HTR-8/SVneo (cell line): Measurements from ENCODE around the gene REEP6.

ENCODE experiments used
- DNase-seq: peaks from one replicate; pipeline ENCODE4 v3.0.0; 2011; ENCODE audit warnings: low spot score, mixed read lengths; ENCODE audit not compliant: insufficient read length
- FAIRE-seq: peaks from 2 replicates; lab custom pipeline; 2011; peaks lifted over from hg19 to GRCh38; lab: Jason Lieb, UNC

Gene REEP6

DNA sequence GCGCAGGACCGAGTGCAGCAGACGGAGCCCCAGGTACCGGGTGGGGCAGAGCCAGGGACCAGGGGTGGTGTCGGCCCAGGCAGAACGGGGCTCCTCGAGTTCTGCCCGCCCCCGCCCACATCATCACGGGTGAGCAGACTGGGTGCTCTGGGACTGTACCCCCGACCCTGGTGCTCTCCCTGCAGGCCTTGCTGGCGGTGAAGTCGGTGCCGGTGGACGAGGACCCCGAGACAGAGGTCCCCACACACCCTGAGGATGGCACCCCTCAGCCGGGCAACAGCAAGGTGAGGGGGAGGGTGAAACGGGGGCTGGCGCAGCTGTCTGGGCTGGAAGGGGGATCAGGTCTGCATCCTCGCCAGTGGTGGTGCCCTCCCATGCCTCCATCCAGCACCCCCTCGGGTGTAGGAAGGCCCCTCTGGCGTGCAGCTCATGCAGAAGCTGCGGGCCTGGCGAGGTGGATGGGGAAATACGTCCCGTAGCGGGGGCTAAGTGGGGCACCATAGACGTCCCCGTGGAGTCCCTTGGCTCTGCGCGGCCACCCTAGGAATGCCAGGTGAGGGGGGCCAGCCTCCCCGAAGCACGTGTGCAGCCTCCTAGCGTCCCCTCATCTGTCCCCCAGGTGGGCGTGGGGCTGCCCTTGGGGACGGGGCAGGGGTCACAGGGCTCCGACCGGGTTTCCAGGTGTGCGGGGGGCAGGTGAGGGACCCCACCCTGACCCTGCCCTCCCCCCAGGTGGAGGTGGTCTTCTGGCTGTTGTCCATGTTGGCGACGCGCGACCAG lies 34.7 kb upstream of the REEP6 start:
- DNase-seq (no peak), FAIRE-seq (no peak)

DNA sequence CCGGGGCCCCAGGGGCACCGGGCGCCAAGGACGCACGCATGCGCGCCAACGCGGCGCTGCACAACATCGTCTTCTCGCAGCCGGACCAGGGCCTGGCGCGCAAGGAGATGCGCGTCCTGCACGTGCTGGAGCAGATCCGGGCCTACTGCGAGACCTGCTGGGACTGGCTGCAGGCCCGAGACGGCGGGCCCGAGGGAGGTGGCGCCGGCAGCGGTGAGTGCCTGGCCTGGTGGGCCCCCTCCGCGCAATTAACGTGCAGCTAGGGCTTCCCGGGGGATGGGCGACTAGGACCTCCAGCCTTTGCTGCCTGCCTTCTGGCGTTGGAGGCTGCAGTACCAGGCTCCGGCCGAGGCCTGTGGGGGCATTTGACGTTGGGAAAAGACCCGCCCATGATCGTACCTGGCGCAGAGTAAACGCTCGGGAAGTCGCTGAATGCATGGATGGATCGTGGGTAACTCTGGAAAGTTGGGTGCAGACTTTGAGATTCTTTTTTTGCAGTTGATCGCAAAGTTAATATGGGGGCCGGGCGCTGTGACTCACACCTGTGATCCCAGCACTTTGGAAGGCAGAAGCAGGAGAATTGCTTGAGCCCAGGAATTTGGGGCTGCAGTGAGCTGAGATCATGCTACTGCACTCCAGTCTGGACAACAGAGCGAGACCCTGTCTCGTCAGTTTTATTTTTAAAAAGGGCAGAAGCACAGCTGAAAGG lies 33.8 kb upstream of the REEP6 start:
- FAIRE-seq, result no peak
- DNase-seq, result no peak

DNA sequence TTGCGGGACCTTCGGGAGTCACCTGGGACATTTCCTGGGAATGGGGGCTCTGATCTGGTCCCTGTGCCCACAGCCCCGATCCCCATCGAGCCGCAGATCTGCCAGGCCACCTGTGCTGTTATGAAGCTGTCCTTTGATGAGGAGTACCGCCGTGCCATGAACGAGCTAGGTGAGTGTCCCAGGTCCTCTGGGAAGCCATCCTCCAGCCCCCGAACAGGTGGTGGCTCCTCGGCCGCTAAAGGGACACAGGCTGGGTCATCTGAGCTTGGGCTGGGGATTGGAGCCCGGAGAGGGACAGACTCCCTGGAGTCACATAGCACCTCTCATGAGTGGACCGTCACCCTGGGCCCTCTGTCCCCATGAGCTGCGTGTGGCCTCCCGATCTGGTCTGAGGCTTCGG lies 33.1 kb upstream of the REEP6 start:
- DNase-seq (no peak), FAIRE-seq (no peak)

- DNase-seq (no peak), FAIRE-seq (no peak)
These were observed 31.5 kb upstream of the REEP6 start for GRCh38 chr19:1459479-1459878.

DNA sequence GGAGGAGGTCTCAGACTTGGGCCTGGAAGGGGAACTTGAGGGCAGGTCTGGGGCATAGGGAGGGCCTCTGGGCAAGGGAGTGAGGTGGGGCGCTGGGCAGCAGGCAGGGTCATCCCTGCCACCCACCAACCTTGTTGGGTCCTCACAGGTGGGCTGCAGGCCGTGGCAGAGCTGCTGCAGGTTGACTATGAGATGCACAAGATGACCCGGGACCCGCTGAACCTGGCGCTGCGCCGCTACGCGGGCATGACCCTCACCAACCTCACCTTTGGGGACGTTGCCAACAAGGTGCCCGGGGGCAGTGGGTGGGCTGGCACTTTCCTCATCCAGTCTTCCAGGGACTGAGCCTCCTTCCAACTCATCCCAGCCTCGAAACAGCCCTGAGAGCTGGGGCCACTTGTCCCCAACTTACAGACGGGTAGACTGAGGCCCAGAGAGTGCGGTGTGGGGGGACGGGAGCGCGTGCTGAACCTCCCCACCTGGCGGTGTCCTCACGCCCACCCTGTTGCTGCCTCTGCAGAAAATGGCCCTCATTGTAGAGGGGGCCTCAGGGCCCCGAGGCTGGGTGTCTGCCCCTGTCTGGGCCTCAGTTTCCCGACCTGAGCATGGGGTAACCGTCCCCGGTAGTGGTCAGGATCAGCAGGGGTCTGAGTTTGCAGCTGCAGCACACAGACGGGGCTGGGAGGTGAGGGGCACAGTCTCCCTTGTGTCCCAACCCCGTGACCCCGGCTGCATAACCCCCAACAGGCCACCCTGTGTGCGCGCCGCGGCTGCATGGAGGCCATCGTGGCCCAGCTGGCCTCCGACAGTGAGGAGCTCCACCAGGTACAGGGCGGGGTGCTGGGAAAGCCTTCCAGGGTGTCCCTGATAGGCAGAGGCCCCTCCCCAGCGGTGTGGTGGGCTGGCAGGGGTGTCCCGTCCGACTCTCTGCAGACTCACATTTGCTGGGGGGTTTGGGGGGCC lies 30.7 kb upstream of the REEP6 start:
- DNase-seq, result no peak
- no peak for FAIRE-seq

DNA sequence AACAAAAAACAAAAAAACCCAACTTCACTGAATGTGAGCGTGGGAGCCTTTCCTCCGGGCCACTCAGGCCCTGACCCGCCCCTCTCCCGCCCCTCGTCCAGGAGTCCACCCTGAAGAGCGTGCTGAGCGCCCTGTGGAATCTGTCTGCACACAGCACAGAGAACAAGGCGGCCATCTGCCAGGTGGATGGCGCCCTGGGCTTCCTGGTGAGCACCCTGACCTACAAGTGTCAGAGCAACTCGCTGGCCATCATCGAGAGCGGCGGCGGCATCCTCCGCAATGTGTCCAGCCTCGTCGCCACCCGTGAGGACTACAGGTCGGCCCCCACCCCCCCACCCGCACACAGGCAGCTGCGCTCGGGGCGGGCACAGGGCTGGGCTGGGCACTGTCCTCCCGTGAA lies 29.1 kb upstream of the REEP6 start:
- DNase-seq, result no peak
- no peak for FAIRE-seq

DNA sequence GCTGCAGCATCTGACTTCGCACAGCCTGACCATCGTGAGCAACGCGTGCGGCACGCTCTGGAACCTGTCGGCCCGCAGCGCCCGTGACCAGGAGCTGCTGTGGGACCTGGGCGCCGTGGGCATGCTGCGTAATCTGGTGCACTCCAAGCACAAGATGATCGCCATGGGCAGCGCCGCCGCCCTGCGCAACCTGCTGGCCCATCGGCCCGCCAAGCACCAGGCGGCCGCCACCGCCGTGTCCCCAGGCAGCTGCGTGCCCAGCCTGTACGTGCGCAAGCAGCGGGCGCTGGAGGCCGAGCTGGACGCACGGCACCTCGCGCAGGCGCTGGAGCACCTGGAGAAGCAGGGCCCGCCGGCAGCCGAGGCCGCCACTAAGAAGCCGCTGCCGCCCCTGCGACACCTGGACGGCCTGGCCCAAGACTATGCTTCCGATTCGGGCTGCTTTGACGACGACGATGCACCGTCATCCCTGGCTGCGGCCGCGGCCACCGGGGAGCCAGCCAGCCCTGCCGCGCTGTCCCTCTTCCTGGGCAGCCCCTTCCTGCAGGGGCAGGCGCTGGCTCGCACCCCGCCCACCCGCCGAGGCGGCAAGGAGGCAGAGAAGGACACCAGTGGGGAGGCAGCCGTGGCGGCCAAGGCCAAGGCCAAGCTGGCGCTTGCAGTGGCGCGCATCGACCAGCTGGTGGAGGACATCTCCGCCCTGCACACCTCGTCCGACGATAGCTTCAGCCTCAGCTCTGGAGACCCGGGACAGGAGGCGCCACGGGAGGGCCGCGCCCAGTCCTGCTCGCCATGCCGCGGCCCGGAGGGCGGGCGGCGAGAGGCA lies 25.6 kb upstream of the REEP6 start:
- DNase-seq, result no peak
- FAIRE-seq, result no peak

DNA sequence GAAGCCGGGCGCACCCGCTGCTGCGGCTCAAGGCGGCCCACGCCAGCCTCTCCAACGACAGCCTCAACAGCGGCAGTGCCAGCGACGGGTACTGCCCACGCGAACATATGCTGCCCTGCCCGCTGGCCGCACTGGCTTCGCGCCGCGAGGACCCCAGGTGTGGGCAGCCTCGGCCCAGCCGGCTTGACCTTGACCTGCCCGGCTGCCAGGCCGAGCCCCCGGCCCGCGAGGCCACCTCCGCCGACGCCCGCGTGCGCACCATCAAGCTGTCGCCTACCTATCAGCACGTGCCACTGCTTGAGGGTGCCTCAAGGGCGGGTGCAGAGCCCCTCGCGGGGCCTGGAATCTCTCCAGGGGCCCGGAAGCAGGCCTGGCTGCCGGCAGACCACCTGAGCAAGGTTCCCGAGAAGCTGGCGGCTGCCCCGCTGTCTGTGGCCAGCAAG lies 24.9 kb upstream of the REEP6 start:
- FAIRE-seq, result no peak
- DNase-seq, result no peak

GRCh38 chr19:1466461-1467214 lies 24.3 kb upstream of the REEP6 start:
- DNase-seq (no peak), FAIRE-seq (no peak)

DNA sequence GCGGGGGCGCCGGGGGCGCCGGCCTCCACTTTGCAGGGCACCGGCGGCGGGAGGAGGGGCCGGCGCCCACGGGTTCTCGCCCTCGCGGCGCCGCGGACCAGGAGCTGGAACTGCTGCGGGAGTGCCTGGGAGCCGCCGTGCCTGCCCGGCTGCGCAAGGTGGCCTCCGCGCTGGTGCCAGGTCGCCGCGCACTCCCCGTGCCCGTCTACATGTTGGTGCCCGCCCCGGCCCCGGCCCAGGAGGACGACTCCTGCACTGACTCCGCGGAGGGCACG lies 23.8 kb upstream of the REEP6 start:
- FAIRE-seq, result no peak
- no peak for DNase-seq

DNA sequence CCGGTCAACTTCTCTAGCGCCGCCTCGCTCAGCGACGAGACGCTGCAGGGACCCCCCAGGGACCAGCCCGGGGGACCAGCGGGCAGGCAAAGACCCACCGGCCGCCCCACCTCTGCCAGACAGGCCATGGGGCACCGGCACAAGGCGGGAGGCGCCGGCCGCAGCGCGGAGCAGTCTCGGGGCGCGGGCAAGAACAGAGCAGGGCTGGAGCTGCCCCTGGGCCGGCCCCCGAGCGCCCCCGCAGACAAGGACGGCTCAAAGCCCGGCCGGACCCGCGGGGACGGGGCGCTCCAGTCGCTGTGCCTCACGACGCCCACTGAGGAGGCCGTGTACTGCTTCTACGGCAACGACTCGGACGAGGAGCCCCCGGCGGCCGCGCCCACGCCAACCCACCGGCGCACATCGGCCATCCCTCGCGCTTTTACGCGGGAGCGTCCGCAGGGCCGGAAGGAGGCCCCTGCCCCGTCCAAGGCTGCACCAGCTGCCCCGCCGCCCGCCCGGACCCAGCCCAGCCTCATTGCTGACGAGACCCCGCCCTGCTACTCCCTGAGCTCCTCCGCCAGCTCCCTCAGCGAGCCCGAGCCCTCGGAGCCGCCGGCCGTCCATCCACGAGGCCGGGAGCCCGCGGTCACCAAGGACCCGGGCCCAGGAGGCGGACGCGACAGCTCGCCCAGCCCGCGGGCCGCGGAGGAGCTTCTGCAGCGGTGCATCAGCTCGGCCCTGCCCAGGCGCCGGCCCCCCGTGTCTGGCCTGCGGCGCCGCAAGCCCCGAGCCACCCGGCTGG lies 23.3 kb upstream of the REEP6 start:
- no peak for DNase-seq
- FAIRE-seq, result no peak

DNA sequence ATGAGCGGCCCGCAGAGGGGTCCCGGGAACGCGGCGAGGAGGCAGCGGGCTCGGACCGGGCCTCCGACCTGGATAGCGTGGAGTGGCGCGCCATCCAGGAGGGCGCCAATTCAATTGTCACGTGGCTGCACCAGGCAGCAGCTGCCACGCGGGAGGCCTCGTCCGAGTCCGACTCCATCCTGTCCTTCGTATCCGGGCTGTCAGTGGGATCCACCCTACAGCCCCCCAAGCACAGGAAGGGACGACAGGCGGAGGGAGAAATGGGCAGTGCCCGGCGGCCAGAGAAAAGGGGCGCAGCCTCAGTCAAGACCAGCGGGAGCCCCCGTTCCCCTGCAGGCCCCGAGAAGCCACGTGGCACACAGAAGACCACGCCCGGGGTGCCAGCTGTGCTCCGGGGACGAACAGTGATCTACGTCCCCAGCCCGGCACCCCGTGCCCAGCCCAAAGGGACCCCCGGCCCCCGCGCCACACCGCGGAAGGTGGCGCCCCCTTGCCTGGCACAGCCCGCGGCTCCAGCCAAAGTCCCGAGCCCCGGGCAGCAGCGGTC lies 22.6 kb upstream of the REEP6 start:
- no peak for FAIRE-seq

GRCh38 chr19:1468821-1469254 lies 22.1 kb upstream of the REEP6 start:
- DNase-seq (no peak), FAIRE-seq (no peak)

More for the DNA sequence above, 22.6 kb upstream of the REEP6 start:
- DNase-seq, result no peak

DNA sequence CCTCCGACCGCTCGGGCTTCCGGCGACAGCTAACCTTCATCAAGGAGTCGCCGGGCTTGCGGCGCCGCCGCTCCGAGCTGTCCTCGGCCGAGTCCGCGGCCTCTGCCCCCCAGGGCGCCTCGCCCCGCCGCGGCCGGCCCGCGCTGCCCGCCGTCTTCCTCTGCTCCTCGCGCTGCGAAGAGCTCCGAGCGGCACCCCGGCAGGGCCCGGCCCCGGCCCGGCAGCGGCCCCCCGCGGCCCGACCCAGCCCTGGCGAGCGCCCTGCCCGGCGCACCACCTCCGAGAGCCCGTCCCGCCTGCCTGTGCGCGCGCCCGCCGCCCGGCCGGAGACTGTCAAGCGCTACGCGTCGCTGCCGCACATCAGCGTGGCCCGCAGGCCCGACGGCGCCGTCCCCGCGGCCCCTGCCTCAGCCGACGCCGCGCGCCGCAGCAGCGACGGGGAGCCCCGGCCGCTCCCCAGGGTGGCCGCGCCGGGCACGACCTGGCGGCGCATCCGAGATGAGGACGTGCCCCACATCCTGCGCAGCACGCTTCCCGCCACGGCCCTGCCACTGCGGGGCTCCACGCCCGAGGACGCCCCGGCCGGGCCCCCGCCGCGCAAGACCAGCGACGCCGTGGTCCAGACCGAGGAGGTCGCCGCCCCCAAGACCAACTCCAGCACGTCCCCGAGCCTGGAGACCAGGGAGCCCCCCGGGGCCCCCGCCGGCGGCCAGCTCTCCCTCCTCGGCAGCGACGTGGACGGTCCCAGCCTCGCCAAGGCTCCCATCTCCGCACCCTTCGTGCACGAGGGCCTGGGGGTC lies 21.5 kb upstream of the REEP6 start:
- no peak for DNase-seq
- no peak for FAIRE-seq

DNA sequence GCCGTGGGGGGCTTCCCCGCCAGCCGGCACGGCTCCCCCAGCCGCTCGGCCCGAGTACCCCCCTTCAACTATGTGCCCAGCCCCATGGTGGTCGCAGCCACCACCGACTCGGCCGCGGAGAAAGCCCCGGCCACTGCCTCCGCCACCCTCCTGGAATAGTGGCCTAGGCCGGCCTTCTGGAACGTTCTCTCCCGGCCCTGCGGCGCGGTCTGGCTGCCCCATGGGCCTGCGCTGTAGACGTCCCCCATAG lies 21.0 kb upstream of the REEP6 start:
- FAIRE-seq, result no peak
- DNase-seq, result no peak

- no peak for FAIRE-seq
- peak; percentile 63 for DNase-seq
These were observed 20.5 kb upstream of the REEP6 start for GRCh38 chr19:1470305-1471009.

GRCh38 chr19:1471010-1471514 lies 19.9 kb upstream of the REEP6 start:
- DNase-seq (peak; percentile 37), FAIRE-seq (no peak)
